Forelimb muscle (tissue), 1 donor: ENCODE measurements around the gene IL2RA. TPM values are rescaled to one million over a fixed set of nuclear protein-coding genes. Genes with fewer than 3 reads are reported as not detected.
"Not testable (repeated sequence)": the region's sequence is repeated elsewhere in the genome, so short reads cannot be mapped to it uniquely, and the experiment has no call there.

Experiments used
- DNase-seq: peaks from one replicate; pipeline ENCODE4 v3.0.0-alpha.2; 2013; ENCODE audit warnings: low read depth
- polyA plus RNA-seq: library from polyadenylated mRNA; unstranded; fragments of 120-200 nt; gene quantifications from one replicate; pipeline ENCODE4 v1.2.1, GENCODE V29; 2013; ENCODE audit not compliant: insufficient read length

IL2RA gene
- polyA plus RNA-seq, 1 donor, result not detected

DNA sequence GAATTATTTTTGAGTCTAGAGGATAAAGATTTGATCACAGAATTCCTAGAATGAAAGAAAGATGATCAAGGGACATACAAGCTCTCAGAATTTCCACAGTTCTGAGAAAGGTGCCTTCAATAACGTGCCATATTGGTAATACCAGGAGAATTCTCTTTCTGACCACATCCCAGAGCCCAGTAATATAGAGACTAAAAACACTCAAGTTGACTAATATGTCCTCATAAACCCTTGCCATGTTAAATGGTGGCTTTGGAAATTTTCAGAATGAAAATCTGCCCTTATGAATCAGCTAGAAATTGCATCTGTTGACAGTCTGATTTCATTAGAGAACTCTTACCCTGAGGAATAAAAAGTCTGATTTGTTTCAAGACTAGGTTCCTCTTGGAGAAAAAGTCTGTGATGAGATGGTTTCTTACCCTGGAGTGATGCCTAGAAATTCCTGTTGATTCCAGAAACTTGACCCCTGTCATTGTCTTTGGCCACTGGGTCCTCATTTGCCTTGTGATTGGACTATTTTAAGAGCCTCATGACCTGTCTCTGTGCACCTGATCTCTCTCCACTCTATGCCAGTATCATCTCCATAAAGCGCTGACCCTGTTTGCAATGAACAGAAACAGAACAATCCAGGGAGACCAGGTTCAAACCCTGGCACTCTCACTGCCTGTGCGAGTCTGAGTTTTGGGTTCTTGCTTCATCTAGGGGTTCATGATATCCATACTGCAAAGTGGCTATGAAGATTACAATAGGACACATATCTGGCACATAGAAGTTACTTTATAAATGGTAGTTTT is 3.3 kb downstream of the IL2RA start:
- no peak for DNase-seq

DNA sequence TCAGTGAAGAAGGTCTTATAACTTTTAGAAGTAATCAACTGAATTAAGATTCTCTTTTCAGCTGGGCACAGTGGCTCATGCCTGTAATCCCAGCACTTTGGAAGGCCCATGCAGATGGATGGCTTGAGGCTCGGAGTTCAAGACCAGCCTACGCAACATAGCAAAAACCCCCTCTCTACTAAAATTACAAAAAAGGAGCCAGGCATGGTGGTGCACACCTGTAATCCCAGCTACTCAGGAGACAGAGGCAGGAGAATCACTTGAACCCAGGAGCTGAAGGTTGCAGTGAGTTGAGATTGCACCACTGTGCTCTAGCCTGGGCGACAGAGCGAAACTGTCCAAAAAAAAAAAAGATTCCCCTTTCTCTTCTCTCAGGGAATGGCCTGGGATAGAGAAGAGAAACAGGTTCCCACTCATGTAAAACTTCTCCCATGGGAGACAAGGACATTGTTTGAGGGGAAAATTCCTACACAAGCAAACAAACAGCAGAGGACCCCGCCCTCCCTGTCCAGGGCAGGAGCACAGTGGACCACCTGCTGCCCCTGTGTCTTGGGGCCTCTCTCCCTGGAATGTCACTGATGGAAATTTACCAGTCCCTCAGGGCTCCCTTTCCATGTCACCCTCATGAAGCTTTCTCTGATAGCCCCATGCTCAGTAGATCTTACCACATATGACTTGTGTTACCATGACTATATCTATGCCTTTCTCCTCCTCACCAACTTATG is 5.6 kb downstream of the IL2RA start:
- DNase-seq, result no peak

- no peak for DNase-seq
These were observed 6.2 kb downstream of the IL2RA start for GRCh38 chr10:6055929-6056328.

DNA sequence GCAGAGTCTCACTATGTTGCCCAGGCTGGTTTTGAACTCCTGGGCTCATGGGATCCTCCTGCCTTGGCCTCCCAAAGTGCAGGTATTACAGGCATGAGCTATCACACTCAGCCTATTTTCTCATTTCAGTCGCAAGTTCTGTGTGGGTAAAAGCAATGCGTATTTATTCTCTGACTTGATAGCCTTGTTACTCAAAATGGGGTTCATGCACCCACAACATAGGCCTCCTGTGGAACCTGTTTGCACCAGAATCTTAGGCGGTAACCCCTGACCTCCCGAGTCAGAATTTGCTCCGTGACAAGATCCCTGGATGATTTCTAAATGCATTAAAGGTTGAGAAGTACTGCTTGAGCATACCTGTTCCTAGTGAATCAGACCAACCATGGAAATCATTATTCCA is 7.3 kb downstream of the IL2RA start:
- no peak for DNase-seq

DNA sequence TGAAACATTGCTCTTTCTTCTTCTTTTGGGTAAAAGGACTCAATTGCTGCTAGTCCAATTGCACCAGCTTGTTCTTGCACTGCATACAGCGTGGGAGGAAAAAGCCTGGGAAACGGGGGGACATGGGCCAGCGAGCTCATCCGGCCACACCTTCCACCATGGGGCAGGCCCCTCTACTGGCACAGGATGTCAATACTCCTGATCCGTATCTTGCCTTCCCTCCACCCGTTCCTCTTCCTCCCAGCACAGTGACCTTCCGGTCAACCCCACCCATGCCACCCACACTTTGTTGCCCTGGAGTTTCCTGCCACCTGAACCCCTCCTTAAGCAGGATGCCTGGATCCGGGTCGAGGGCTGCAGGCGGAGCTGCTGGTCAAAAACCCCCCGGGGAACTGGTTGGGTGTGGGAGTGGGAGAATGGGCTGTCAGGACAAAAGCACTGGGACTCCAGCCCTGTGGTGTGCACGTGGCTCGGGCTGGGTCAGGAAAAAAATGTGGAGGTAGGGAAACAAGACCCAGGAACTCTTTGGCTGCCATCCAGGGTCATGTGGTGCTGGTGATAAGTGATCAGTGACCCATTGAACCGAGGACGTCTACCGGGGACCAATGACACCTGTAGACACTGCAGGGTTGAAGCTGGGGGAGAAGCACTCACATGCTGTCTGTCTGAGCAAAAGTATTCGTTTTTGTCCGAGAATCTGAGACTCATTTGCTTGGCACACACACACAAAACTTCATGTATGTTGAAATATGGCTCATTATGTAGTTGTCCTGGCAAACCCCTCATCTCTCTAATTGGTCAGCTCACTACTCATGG is 8.1 kb downstream of the IL2RA start:
- DNase-seq, result no peak

- no peak for DNase-seq
These were observed 8.9 kb downstream of the IL2RA start for GRCh38 chr10:6053303-6053702.

DNA sequence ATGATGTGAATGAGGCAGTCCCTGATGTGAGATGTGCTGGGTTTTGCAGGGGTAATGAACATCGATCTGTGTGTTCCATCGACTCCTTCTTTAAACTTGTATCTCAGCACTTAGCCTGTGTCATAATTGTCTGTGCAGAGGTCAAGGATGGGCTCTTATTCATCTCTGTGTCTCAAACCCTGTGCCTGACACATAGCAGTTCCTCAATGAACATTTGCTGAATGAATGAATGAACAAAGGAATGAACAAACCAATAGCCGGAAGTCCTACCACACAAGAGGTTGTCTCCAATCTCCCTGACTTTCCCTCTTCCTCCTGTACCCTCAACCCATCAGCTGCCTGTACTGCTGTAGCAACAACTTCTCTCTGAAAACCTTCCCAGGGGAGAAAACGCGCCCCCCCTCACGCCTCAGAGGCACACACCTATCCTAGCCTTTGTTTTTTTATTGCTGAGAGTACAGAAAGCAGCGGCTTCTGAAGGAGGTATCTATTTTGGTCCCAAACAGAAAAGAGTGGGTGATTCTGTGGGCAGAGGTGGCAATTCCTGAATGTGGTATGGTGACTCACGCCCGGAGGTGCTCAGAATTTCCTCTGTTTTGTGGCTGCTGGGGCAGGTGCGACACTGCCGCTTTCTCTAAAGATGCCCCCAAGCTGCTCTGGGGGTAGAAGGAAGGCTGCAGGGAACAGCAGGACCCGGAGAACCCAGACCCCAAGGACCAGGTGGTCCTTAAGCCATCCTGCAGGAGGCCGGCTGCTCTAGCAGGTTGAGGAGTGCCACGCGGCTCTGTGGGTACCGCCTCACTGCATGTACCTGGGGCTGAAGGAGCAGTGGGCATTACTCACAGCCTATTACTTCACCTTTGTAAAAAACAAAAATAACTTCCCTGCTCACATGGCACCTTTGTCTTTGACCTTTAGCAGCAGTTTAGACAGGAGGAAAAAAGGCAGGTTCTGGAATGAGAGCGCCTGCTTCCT is 9.6 kb downstream of the IL2RA start:
- DNase-seq, result no peak

GRCh38 chr10:6050801-6051445 is 11.2 kb downstream of the IL2RA start:
- no peak for DNase-seq

GRCh38 chr10:6049031-6049400 is 13.2 kb downstream of the IL2RA start:
- no peak for DNase-seq

- DNase-seq, result no peak
These were observed 13.7 kb downstream of the IL2RA start for GRCh38 chr10:6048281-6049030.

DNA sequence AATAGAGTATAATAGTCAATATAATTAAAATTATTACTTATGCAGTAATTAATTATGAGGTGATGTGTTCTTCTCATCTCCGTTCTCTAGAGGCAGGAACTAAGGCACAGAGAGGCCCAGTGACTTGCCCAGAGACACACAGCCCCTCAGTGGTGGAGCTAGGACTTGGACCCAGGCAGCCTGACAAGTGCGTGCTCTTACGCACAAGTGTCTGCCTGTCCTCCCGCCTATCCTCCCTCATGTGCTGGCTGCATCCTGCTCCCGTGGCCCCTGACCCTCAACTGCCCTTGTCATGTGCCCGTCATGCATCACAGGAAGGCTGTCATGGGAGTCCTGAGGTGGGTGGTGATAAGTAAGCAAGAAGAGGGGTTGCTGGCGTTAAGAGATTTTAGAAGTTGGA is 14.3 kb downstream of the IL2RA start:
- DNase-seq, result no peak

GRCh38 chr10:6046773-6047611 is 15.2 kb downstream of the IL2RA start:
- DNase-seq, result no peak

GRCh38 chr10:6045878-6046772 is 16.0 kb downstream of the IL2RA start:
- no peak for DNase-seq

DNA sequence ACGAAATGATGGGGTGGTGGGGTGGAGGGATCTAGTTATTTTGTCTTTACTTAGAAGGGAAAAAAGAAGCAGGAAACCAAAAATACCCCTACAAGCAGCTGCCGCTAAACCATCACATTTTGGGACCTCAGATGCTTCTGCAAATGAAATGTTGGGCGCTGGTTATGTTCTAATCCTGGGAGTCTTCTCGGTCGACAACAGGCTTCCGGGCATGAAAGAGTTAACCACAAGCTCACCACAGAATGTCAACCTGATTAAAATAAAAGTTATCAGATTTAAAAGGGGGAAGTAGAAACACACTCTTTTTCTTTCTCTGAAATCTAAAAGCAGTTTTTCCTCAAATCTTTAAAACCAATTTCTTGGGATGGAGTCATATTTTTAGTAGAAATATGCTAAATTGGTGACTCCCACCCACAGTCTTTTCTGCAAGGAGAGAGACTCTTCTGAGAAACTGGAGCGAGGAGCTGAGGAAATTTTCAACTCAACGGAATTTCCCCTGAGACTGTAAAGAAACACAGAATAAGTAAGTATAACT is 16.8 kb downstream of the IL2RA start:
- no peak for DNase-seq

DNA sequence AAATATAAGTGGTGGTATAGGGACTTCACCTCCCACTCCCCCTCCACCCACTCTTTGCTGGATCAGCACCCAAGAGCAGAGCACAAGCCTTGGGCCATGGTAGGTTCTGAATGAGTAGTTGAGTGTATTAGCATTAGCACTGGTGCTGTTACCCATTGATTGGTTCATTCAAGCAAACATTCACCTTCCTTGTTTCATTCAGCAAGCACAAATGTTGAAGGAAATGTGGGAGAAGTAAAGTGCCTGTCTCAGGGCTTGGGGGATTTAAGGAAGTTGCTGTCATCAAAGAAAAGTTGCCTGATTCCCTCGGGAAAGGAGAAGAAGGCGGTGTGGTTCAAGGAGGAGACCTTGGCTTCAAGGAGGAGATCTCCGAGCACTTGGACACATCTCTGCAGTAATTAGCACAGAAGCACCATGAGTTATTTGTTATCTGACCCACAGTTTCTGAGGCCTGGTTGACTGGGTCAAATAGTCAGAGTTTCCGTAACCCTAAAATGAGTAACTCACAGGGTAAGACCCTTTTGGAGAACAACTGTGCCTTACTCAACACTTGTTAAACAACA is 17.3 kb downstream of the IL2RA start:
- no peak for DNase-seq

- no peak for DNase-seq
These were observed 18.1 kb downstream of the IL2RA start for GRCh38 chr10:6044060-6044459.

- DNase-seq, result not testable (repeated sequence)
These were observed 18.8 kb downstream of the IL2RA start for GRCh38 chr10:6043377-6043776.
